Peyer's patch (tissue), 4 donors: ENCODE measurements around the gene CDC42BPA. TPM values are rescaled to one million over a fixed set of nuclear protein-coding genes. Genes with fewer than 3 reads are reported as not detected.

ENCODE experiments used
- DNase-seq, 3 donors: peaks; one replicate each; pipeline ENCODE4 v3.0.0-alpha.2; 2017 to 2019
- H3K27ac ChIP-seq, 4 donors: fragments of 200-600 bp; sonication (generic); one replicate each; pipeline ENCODE4 v1.5.1; 2016 to 2019
- H3K27me3 ChIP-seq, 2 donors: fragments of 200-600 bp; sonication (generic); one replicate each; pipeline ENCODE4 v1.5.1; 2019
- H3K36me3 ChIP-seq, 3 donors: fragments of 200-600 bp; sonication (generic); one replicate each; pipeline ENCODE4 v1.5.1; 2016 to 2019
- H3K4me1 ChIP-seq, 4 donors: fragments of 200-600 bp; sonication (generic); one replicate each; pipeline ENCODE4 v1.5.1; 2016 to 2019
- H3K4me3 ChIP-seq, 4 donors: fragments of 200-600 bp; sonication (generic); 1 replicate in 3 of 4; 2 replicates in 1 of 4; pipeline ENCODE4 v1.5.1; 2016 to 2019; ENCODE audit warnings: mild to moderate bottlenecking in 1 of 4
- H3K9me3 ChIP-seq, 4 donors: fragments of 200-600 bp; sonication (generic); one replicate each; pipeline ENCODE4 v1.5.1; 2016 to 2019; ENCODE audit warnings: mild to moderate bottlenecking in 1 of 4
- POLR2A ChIP-seq, 2 donors: fragments of 450-650 bp; IDR thresholded peaks; one replicate each; pipeline ENCODE4 v1.5.1; 2017; ENCODE audit warnings: antibody characterized with exemption in 2 of 2, mild to moderate bottlenecking in 2 of 2, moderate library complexity in 2 of 2
- total RNA-seq, 4 donors: library from RNA; depleted of rRNA; stranded (reverse); fragments of >200 nt; gene quantifications; one replicate each; pipeline ENCODE4 v1.1.0, GENCODE V29; 2016
- TF ChIP-seq, protein P1 (sequence below), 6 experiments: fragments of 450-650 bp in 4 of 6; fragments of 200-600 bp in 2 of 6; sonication (generic) in 1 of 6; IDR thresholded peaks; one replicate each; pipeline ENCODE4 v1.5.1; 2017 to 2019; ENCODE audit warnings: antibody characterized with exemption in 6 of 6, mild to moderate bottlenecking in 3 of 6, moderate library complexity in 1 of 6

The CDC42BPA gene
- total RNA-seq, 4 donors from 2014 or later = 49.3 to 107 (median 53.9) TPM

GRCh38 chr1:226950871-226951270 is 367.4 kb downstream of the CDC42BPA start:
- no peak overlapping the region for H3K4me3 ChIP-seq
- DNase-seq = no peak
- H3K27me3 ChIP-seq = no peaks in the 10 kb centered on the region
- no peak overlapping the region for H3K27ac ChIP-seq
- H3K36me3 ChIP-seq = no peaks in the 10 kb centered on the region
- TF ChIP-seq, protein P1, sequence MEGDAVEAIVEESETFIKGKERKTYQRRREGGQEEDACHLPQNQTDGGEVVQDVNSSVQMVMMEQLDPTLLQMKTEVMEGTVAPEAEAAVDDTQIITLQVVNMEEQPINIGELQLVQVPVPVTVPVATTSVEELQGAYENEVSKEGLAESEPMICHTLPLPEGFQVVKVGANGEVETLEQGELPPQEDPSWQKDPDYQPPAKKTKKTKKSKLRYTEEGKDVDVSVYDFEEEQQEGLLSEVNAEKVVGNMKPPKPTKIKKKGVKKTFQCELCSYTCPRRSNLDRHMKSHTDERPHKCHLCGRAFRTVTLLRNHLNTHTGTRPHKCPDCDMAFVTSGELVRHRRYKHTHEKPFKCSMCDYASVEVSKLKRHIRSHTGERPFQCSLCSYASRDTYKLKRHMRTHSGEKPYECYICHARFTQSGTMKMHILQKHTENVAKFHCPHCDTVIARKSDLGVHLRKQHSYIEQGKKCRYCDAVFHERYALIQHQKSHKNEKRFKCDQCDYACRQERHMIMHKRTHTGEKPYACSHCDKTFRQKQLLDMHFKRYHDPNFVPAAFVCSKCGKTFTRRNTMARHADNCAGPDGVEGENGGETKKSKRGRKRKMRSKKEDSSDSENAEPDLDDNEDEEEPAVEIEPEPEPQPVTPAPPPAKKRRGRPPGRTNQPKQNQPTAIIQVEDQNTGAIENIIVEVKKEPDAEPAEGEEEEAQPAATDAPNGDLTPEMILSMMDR (IDR thresholded peaks at IDR 0.05) = no peak
- TF ChIP-seq POLR2A (IDR thresholded peaks at IDR 0.05) = no peak
- no peaks in the 10 kb centered on the region for H3K9me3 ChIP-seq
- H3K4me1 ChIP-seq = peaks cover 0 to 14% (median 3%) of the 10 kb centered on the region in 4 donors

- Histone ChIP-seq H3K4me3 (no peak overlapping the region), H3K27ac (peak overlapping the region in 1 of 4 donors; percentile 3), H3K9me3 (no peaks in the 10 kb centered on the region), H3K4me1 (peaks cover 0 to 19% (median 3%) of the 10 kb centered on the region in 4 donors), H3K27me3 (no peaks in the 10 kb centered on the region), H3K36me3 (no peaks in the 10 kb centered on the region)
- no peak for DNase-seq
- TF ChIP-seq, protein P1 (IDR thresholded peaks at IDR 0.05) = no peak
- TF ChIP-seq POLR2A (IDR thresholded peaks at IDR 0.05) = no peak
Observed at GRCh38 chr1:226950316-226950715, 368.0 kb downstream of the CDC42BPA start.

DNA sequence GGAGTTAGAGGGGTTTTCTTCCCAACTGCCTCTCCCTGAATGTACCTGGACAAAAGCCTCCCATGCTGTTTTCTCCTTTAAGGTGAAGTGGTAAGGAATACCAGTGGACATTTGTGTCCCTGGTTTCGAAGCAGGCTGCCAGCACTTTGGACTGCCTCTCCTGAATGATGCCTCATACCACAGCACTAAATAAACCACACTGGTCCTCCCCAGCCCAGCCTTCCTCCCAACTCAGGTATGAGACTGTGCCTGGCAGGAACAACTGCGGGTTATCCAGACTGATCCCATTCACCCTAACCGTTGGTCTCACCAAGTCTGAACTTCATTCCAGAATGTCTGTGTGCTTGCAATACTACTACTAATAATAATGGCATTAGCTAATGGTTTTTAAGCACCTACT is 368.9 kb downstream of the CDC42BPA start:
- peak in 1 of 3 donors; percentile 15 for DNase-seq

DNA sequence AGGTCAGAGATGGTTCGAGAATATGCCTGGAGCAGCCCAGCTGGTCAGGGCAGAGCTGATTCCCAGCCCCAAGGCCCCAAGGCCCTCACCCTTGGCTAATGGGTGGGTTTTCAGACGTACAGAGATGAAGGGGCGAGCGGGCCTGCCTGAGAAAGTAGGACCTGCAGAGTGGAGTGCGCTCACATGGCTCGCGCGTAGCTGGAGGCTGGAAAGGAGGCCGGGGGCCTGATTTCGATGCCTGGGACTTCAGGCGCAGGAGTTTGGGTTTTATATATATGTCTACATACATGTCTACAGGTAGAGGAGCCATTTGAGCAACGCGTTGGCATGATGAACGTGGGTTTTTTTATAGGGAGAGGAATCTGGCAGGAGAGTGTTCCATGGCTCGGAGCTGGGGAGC is 369.3 kb downstream of the CDC42BPA start:
- peak in 1 of 3 donors; percentile 32 for DNase-seq
- no peak for TF ChIP-seq POLR2A (IDR thresholded peaks at IDR 0.05)
- TF ChIP-seq, protein P1 (IDR thresholded peaks at IDR 0.05) = no peak
- H3K4me1 ChIP-seq = peaks cover 0 to 31% (median 6%) of the 10 kb centered on the region in 4 donors
- H3K27ac ChIP-seq = no peak overlapping the region
- H3K4me3 ChIP-seq = no peak overlapping the region
- H3K36me3 ChIP-seq = no peaks in the 10 kb centered on the region
- no peaks in the 10 kb centered on the region for H3K9me3 ChIP-seq
- no peaks in the 10 kb centered on the region for H3K27me3 ChIP-seq

More for the DNA sequence above, 368.9 kb downstream of the CDC42BPA start:
- H3K4me3 ChIP-seq = no peak overlapping the region
- H3K4me1 ChIP-seq = peaks cover 0 to 27% (median 6%) of the 10 kb centered on the region in 4 donors
- no peaks in the 10 kb centered on the region for H3K9me3 ChIP-seq
- no peaks in the 10 kb centered on the region for H3K36me3 ChIP-seq
- TF ChIP-seq, protein P1 (IDR thresholded peaks at IDR 0.05) = no peak
- TF ChIP-seq POLR2A (IDR thresholded peaks at IDR 0.05) = no peak
- no peak overlapping the region for H3K27ac ChIP-seq
- no peaks in the 10 kb centered on the region for H3K27me3 ChIP-seq

DNA sequence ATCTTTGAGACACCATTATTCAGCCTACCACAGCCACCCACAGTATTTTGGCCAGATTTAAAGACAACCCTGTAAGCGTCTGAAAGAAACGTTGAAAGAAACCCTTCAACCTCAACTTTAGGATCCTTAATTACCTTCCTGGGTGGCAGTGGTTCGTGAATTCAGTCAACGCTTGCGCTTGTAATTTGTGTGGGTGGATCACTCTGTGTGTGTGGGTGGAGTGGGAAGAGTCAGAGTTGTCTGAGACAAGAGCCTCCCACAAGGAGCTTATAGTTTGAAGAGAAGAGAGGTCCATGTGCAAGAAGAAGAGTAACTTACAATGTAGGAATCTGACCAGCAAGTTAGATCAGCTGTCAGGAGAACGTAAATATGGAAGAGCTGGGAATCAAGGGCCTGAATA is 369.8 kb downstream of the CDC42BPA start:
- Histone ChIP-seq H3K36me3 (no peaks in the 10 kb centered on the region), H3K27ac (no peak overlapping the region), H3K4me1 (peaks cover 0 to 37% (median 6%) of the 10 kb centered on the region in 4 donors), H3K4me3 (no peak overlapping the region), H3K27me3 (no peaks in the 10 kb centered on the region), H3K9me3 (no peaks in the 10 kb centered on the region)
- DNase-seq = peak in 1 of 3 donors; percentile 18
- TF ChIP-seq, protein P1 (IDR thresholded peaks at IDR 0.05) = no peak
- TF ChIP-seq POLR2A (IDR thresholded peaks at IDR 0.05) = no peak

DNA sequence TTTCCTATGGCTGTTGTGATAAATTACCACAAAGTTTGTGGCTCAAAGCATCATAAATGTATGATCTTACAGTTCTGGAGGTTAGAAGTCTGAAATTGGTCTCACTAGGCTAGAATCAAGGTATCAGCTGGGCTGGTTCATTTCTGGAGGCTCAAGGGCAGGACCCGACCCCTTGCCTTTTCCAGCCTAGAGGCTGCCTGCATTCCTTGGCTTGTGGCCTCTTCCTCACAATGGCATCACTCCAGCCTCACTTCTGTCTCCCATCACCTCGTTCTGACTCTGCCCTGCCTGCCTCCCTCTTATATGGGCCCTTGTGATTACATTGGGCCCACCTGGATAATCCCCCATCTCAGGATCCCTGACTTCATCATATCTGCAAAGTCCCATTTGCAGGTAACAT is 370.2 kb downstream of the CDC42BPA start:
- DNase-seq = no peak

More for the DNA sequence above, 370.2 kb downstream of the CDC42BPA start:
- Histone ChIP-seq H3K4me1 (peaks cover 0 to 41% (median 6%) of the 10 kb centered on the region in 4 donors), H3K27me3 (no peaks in the 10 kb centered on the region), H3K36me3 (no peaks in the 10 kb centered on the region), H3K4me3 (no peak overlapping the region), H3K9me3 (no peaks in the 10 kb centered on the region), H3K27ac (no peak overlapping the region)
- no peak for TF ChIP-seq POLR2A (IDR thresholded peaks at IDR 0.05)
- TF ChIP-seq, protein P1 (IDR thresholded peaks at IDR 0.05) = no peak
